Upper lobe of left lung (tissue), 4 donors: ENCODE measurements around the gene SLC38A4.

Experiments used
- CTCF ChIP-seq, 6 experiments: fragments of 450-650 bp in 4 of 6; fragments of 200-600 bp in 2 of 6; sonication (generic) in 2 of 6; IDR thresholded peaks; one replicate each; pipeline ENCODE4 v1.5.1; 2016 to 2019; ENCODE audit warnings: antibody characterized with exemption in 6 of 6
- POLR2A ChIP-seq, 4 donors: fragments of 450-650 bp; IDR thresholded peaks; one replicate each; pipeline ENCODE4 v1.5.1; 2016 to 2017; ENCODE audit warnings: antibody characterized with exemption in 4 of 4, mild to moderate bottlenecking in 2 of 4
- POLR2AphosphoS5 ChIP-seq, 2 donors: sonication (generic); formaldehyde crosslinking; IDR thresholded peaks; one replicate each; pipeline ENCODE4 v1.5.1; 2017; ENCODE audit warnings: antibody characterized with exemption in 2 of 2

DNA sequence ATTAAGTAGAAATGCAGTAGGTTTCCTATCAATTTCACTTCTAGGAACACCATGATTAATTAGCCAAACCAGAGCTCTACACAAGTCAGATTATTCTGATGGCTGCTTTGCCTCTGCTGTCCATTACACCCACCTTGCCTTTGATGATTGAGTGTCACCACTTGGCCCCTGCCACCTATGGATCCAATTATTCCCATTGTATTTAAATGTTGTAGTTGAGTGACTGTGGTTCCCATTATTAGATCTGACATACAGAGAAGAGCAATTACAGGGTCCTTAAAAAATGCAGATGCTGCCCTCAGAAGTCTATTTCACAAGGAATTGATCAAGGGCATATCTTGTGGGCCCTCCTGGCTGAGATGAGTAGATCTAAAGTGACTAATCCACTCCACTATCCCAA, 39.5 kb upstream of the SLC38A4 start:
- TF ChIP-seq CTCF (IDR thresholded peaks at IDR 0.05) (no peak), POLR2A (IDR thresholded peaks at IDR 0.05) (no peak), POLR2AphosphoS5 (IDR thresholded peaks at IDR 0.05) (no peak)
